ENCODE data around the gene OR6C70. TPM values are rescaled to one million over a fixed set of nuclear protein-coding genes. Genes with fewer than 3 reads are reported as not detected.
"Not testable (repeated sequence)": the region's sequence is repeated elsewhere in the genome, so short reads cannot be mapped to it uniquely, and the experiment has no call there.

OR6C70 gene
- total RNA-seq, 1 experiment from 2014 or later, result not detected

GRCh38 chr12:55443776-55444175, 26.2 kb downstream of the OR6C70 start, which contains the start of gene OR6C2:
Gene OR6C2, plus strand, starts transcription at chr12:55444076. Its CDS starts 8,138 bp downstream, at chr12:55452214.
- H3K79me1 ChIP-seq (ENCODE audit: insufficient read depth, low read depth, low read length, poor library complexity, severe bottlenecking), result no peaks in the 10 kb centered on the region
- no peak within 1 kb of the TSS for H2BK120ac ChIP-seq (ENCODE audit: low read depth, low read length, poor library complexity, severe bottlenecking)
- H3K4ac ChIP-seq (ENCODE audit: low read depth, low read length), result no peak within 1 kb of the TSS
- H2AFZ ChIP-seq (ENCODE audit: low read length), result no peak within 1 kb of the TSS
- H3K27me3 Mint-ChIP-seq (ENCODE audit: low read depth), result no peaks in the 10 kb centered on the region
- H3K23ac ChIP-seq (ENCODE audit: insufficient read length, low read depth, low read length), result no peak within 1 kb of the TSS
- no peak within 1 kb of the TSS for H4K8ac ChIP-seq (replicated peaks; ENCODE audit: insufficient read length, low read depth, low read length)
- H3K9me3 Mint-ChIP-seq, result peaks cover 22 to 30% of the 10 kb centered on the region in 2 experiments
- H3K4me3 Mint-ChIP-seq, result no peak within 1 kb of the TSS
- H2BK12ac ChIP-seq (ENCODE audit: insufficient read length, low read depth, low read length), result no peak within 1 kb of the TSS
- no peaks in the 10 kb centered on the region for H3K4me1 ChIP-seq (ENCODE audit: insufficient read depth, low read length)
- H3K56ac ChIP-seq (ENCODE audit: insufficient read length, low read depth, low read length), result no peak within 1 kb of the TSS
- H4K5ac ChIP-seq (ENCODE audit: insufficient read length, low read depth, low read length), result no peak within 1 kb of the TSS
- H3K27ac Mint-ChIP-seq, result no peak within 1 kb of the TSS
- no peak within 1 kb of the TSS for H2BK5ac ChIP-seq (ENCODE audit: insufficient read length, low read length)
- TF ChIP-seq CTCF (conservative IDR thresholded peaks at IDR 0.05), result no peak
- DNase-seq, result no peak
- H2BK15ac ChIP-seq (ENCODE audit: low read depth, low read length), result no peak within 1 kb of the TSS
- H4K91ac ChIP-seq (ENCODE audit: insufficient read length, low read depth, low read length), result no peak within 1 kb of the TSS
- H3K36me3 Mint-ChIP-seq (ENCODE audit: insufficient read depth in 1 of 3, low read depth in 3 of 3), result peaks cover 2 to 25% (median 13%) of the 10 kb centered on the region in 3 experiments; a peak in 6 of 7 replicates
- H2BK20ac ChIP-seq (ENCODE audit: low read depth, low read length, poor library complexity, severe bottlenecking), result no peak within 1 kb of the TSS
- no peak within 1 kb of the TSS for H3K18ac ChIP-seq (ENCODE audit: insufficient read length, low read depth, low read length)
- no peaks in the 10 kb centered on the region for H4K20me1 ChIP-seq (ENCODE audit: control insufficient read depth, insufficient read depth, insufficient read length)
- H3K4me1 Mint-ChIP-seq, result no peaks in the 10 kb centered on the region
- H3K9ac ChIP-seq (ENCODE audit: extremely low read depth, insufficient read length, low read length), result no peak within 1 kb of the TSS
- H3K4me2 ChIP-seq (ENCODE audit: insufficient read depth, insufficient read length, low read length), result no peak within 1 kb of the TSS
- H3T11ph ChIP-seq (ENCODE audit: low read length), result no peak within 1 kb of the TSS
- H3K27me3 ChIP-seq (ENCODE audit: insufficient read depth, low read length), result no peaks in the 10 kb centered on the region
- H2AK5ac ChIP-seq (ENCODE audit: insufficient read length, low read length), result no peak within 1 kb of the TSS
- no peaks in the 10 kb centered on the region for H3K9me3 ChIP-seq (ENCODE audit: control insufficient read depth, low read depth, low read length)
- H3K14ac ChIP-seq (ENCODE audit: insufficient read depth, low read length), result no peak within 1 kb of the TSS
- no CpG with 5 or more reads among the region's 2 CpGs for WGBS (ENCODE audit: extremely low coverage, insufficient read length, low lambda C conversion rate)
- H3K79me2 ChIP-seq (ENCODE audit: insufficient read depth, low read length), result no peaks in the 10 kb centered on the region
- no peaks in the 10 kb centered on the region for H3K23me2 ChIP-seq (ENCODE audit: insufficient read length, low read depth, low read length, poor library complexity, severe bottlenecking)
- H3K27ac ChIP-seq (ENCODE audit: insufficient read length, low read depth, low read length), result no peak within 1 kb of the TSS

- not testable (repeated sequence) for H2AFZ ChIP-seq (ENCODE audit: low read length); H3K27me3 ChIP-seq (ENCODE audit: insufficient read depth, low read length); DNase-seq; H4K8ac ChIP-seq (replicated peaks; ENCODE audit: insufficient read length, low read depth, low read length); H4K91ac ChIP-seq (ENCODE audit: insufficient read length, low read depth, low read length); H3K79me2 ChIP-seq (ENCODE audit: insufficient read depth, low read length); H3K79me1 ChIP-seq (ENCODE audit: insufficient read depth, low read depth, low read length, poor library complexity, severe bottlenecking); H3K56ac ChIP-seq (ENCODE audit: insufficient read length, low read depth, low read length); H3K27ac Mint-ChIP-seq; H2BK15ac ChIP-seq (ENCODE audit: low read depth, low read length); H4K20me1 ChIP-seq (ENCODE audit: control insufficient read depth, insufficient read depth, insufficient read length); H2BK120ac ChIP-seq (ENCODE audit: low read depth, low read length, poor library complexity, severe bottlenecking); H3K27ac ChIP-seq (ENCODE audit: insufficient read length, low read depth, low read length); H3K9ac ChIP-seq (ENCODE audit: extremely low read depth, insufficient read length, low read length); H3K27me3 Mint-ChIP-seq (ENCODE audit: low read depth); H3K9me3 ChIP-seq (ENCODE audit: control insufficient read depth, low read depth, low read length); H3K4me2 ChIP-seq (ENCODE audit: insufficient read depth, insufficient read length, low read length); H3K4me1 ChIP-seq (ENCODE audit: insufficient read depth, low read length); H3K23ac ChIP-seq (ENCODE audit: insufficient read length, low read depth, low read length); H3K4me1 Mint-ChIP-seq; H3K18ac ChIP-seq (ENCODE audit: insufficient read length, low read depth, low read length); H4K5ac ChIP-seq (ENCODE audit: insufficient read length, low read depth, low read length); H2BK5ac ChIP-seq (ENCODE audit: insufficient read length, low read length); H3T11ph ChIP-seq (ENCODE audit: low read length); H3K4ac ChIP-seq (ENCODE audit: low read depth, low read length); H3K23me2 ChIP-seq (ENCODE audit: insufficient read length, low read depth, low read length, poor library complexity, severe bottlenecking); H2BK12ac ChIP-seq (ENCODE audit: insufficient read length, low read depth, low read length); H2BK20ac ChIP-seq (ENCODE audit: low read depth, low read length, poor library complexity, severe bottlenecking); H2AK5ac ChIP-seq (ENCODE audit: insufficient read length, low read length); H3K14ac ChIP-seq (ENCODE audit: insufficient read depth, low read length); H3K4me3 Mint-ChIP-seq
- no CpG with 5 or more reads among the region's 5 CpGs for WGBS (ENCODE audit: extremely low coverage, insufficient read length, low lambda C conversion rate)
- Mint-ChIP-seq H3K9me3 (peaks cover 22 to 37% of the 10 kb centered on the region in 2 experiments), H3K36me3 (ENCODE audit: insufficient read depth in 1 of 3, low read depth in 3 of 3) (peaks cover 2 to 25% (median 21%) of the 10 kb centered on the region in 3 experiments; a peak in 6 of 7 replicates)
Observed at GRCh38 chr12:55441233-55441632, 28.7 kb downstream of the OR6C70 start.

All from H9 (cell line).